SK-N-SH (cell line): Measurements from ENCODE around the gene ABHD17B.

Experiments used
- CTCF ChIP-seq: fragments of 200-600 bp; sonication (generic); IDR thresholded peaks from 2 replicates; pipeline ENCODE4 v1.6.1; 2017; ENCODE audit warnings: antibody characterized with exemption, mild to moderate bottlenecking, moderate library complexity
- EP300 ChIP-seq, 2 experiments: IDR thresholded peaks; 2 replicates each; pipeline versions ENCODE4 v1.4.0 to v1.6.1; 2012; ENCODE audit warnings: borderline replicate concordance in 1 of 2, low read depth in 1 of 2, low read length in 1 of 2
- NRF1 ChIP-seq: IDR thresholded peaks from 2 replicates; pipeline ENCODE4 v1.6.1; 2012; ENCODE audit warnings: low read depth, mild to moderate bottlenecking, low read length
- PBX3 ChIP-seq: IDR thresholded peaks from 2 replicates; pipeline ENCODE4; 2012
- POLR2AphosphoS5 ChIP-seq: IDR thresholded peaks from 2 replicates; pipeline ENCODE4 v1.6.1; 2012; ENCODE audit warnings: low read depth, low read length
- RCOR1 ChIP-seq: fragments of 150-350 bp; IDR thresholded peaks from 2 replicates; pipeline ENCODE4 v1.6.1; 2017; ENCODE audit warnings: antibody characterized with exemption, low read length
- RXRA ChIP-seq: IDR thresholded peaks from 2 replicates; pipeline ENCODE4 v1.4.0; 2012; ENCODE audit warnings: low read depth, mild to moderate bottlenecking, borderline replicate concordance
- TAF1 ChIP-seq: IDR thresholded peaks from 2 replicates; pipeline ENCODE4 v1.6.1; 2012; ENCODE audit warnings: low read depth, mild to moderate bottlenecking, low read length, moderate library complexity, borderline replicate concordance
- TEAD4 ChIP-seq: IDR thresholded peaks from 2 replicates; pipeline ENCODE4 v1.4.0; 2012; ENCODE audit warnings: mild to moderate bottlenecking, borderline replicate concordance; ENCODE audit not compliant: insufficient read depth
- ZBTB33 ChIP-seq: IDR thresholded peaks from 2 replicates; pipeline ENCODE4 v1.4.0; 2012; ENCODE audit warnings: low read depth, borderline replicate concordance

- TF ChIP-seq RXRA, result no peak
- no peak for TF ChIP-seq TEAD4
- TF ChIP-seq TAF1, result no peak
- no peak for TF ChIP-seq CTCF
- no peak for TF ChIP-seq POLR2AphosphoS5
- TF ChIP-seq PBX3, result no peak
- no peak for TF ChIP-seq EP300 (IDR thresholded peaks at IDR 0.05; ENCODE audit: borderline replicate concordance in 1 of 2, low read depth in 1 of 2, low read length in 1 of 2)
- TF ChIP-seq ZBTB33, result no peak
- TF ChIP-seq NRF1, result no peak
- no peak for TF ChIP-seq RCOR1
Observed at GRCh38 chr9:71925834-71926233, 14.8 kb upstream of the ABHD17B start.
